ENCODE measurements around the gene FUT2.
"Not testable (repeated sequence)": the region's sequence is repeated elsewhere in the genome, so short reads cannot be mapped to it uniquely, and the experiment has no call there.

The FUT2 gene

GRCh38 chr19:48695743-48696352 lies at the start of gene FUT2:
FUT2 (plus strand) TSS chr19:48695971; CDS start chr19:48702957, 6,986 bp downstream.
- no peak for DNase-seq

GRCh38 chr19:48646001-48646721 lies 49.6 kb upstream of the FUT2 start, which contains the start of gene CA11:
CA11 (minus strand) TSS chr19:48646187; CDS start chr19:48645632, 555 bp downstream.
- peak; percentile 84 for DNase-seq

- no peak for DNase-seq
Observed at GRCh38 chr19:48646722-48647216, 49.0 kb upstream of the FUT2 start.

GRCh38 chr19:48648134-48648533 lies 47.6 kb upstream of the FUT2 start:
- DNase-seq: no peak

GRCh38 chr19:48650974-48651682 lies 44.6 kb upstream of the FUT2 start:
- DNase-seq: no peak

GRCh38 chr19:48651683-48652048 lies 44.1 kb upstream of the FUT2 start:
- no peak for DNase-seq

GRCh38 chr19:48654299-48655059 lies 41.3 kb upstream of the FUT2 start:
- no peak for DNase-seq

- DNase-seq: no peak
Observed at GRCh38 chr19:48656840-48657474, 38.8 kb upstream of the FUT2 start.

GRCh38 chr19:48657828-48658227 lies 37.9 kb upstream of the FUT2 start:
- not testable (repeated sequence) for DNase-seq

GRCh38 chr19:48658483-48658882 lies 37.3 kb upstream of the FUT2 start:
- no peak for DNase-seq

- peak; percentile 45 for DNase-seq
Observed at GRCh38 chr19:48659768-48660167, 36.0 kb upstream of the FUT2 start.

GRCh38 chr19:48660852-48661710 lies 34.7 kb upstream of the FUT2 start:
- DNase-seq: peak; percentile 94

- no peak for DNase-seq
Observed at GRCh38 chr19:48661711-48662090, 34.1 kb upstream of the FUT2 start.

- no peak for DNase-seq
Observed at GRCh38 chr19:48663667-48664066, 32.1 kb upstream of the FUT2 start.

- no peak for DNase-seq
Observed at GRCh38 chr19:48664476-48664875, 31.3 kb upstream of the FUT2 start.

- DNase-seq: no peak
Observed at GRCh38 chr19:48665786-48666185, 30.0 kb upstream of the FUT2 start.

GRCh38 chr19:48668332-48668731 lies 27.4 kb upstream of the FUT2 start:
- no peak for DNase-seq

- no peak for DNase-seq
Observed at GRCh38 chr19:48668761-48669160, 27.0 kb upstream of the FUT2 start.

GRCh38 chr19:48669903-48670668 lies 25.7 kb upstream of the FUT2 start:
- no peak for DNase-seq

- DNase-seq: no peak
Observed at GRCh38 chr19:48670699-48671445, 24.9 kb upstream of the FUT2 start.

Data from suppressor macrophage treated with lipopolysaccharide for 4 hours (primary cell).